GM12878 (cell line): ENCODE measurements around the gene CNTNAP5. TPM values are rescaled to one million over a fixed set of nuclear protein-coding genes. Genes with fewer than 3 reads are reported as not detected.

ENCODE experiments used
- ATAC-seq: fragments of 200-7000 bp; cut with Tn5 transposase; 3 replicates; pipeline ENCODE4 v1.9.1; 2020; ENCODE audit warnings: mild to moderate bottlenecking, moderate library complexity
- BruUV-seq: library from RNA; stranded (reverse); fragments of 400-500 nt; replicated peaks from 2 replicates; lab custom pipeline; 2021; lab: Mats Ljungman, UMichigan
- CTCF ChIA-PET: fragments of 300-600 bp; sonication (Branson Sonifier 250); formaldehyde crosslinking; extraction: SDS; loops from one replicate; lab custom pipeline; 2021; ENCODE audit warnings: inconsistent platforms; lab: Yijun Ruan, JAX
- POLR2A ChIA-PET: fragments of 350-600 bp; formaldehyde crosslinking; extraction: SDS; loops from one replicate; lab custom pipeline; 2021; ENCODE audit warnings: inconsistent platforms; lab: Charles Lee
- RAD21 ChIA-PET: fragments of 300-600 bp; sonication (Branson Sonifier 250); formaldehyde crosslinking; loops from one replicate; lab custom pipeline; 2023; ENCODE audit warnings: antibody characterized with exemption; ENCODE audit not compliant: unreplicated experiment; lab: Charles Lee
- SMC1A ChIA-PET: fragments of 300-600 bp; sonication (Branson Sonifier 250); formaldehyde crosslinking; loops from one replicate; lab custom pipeline; 2023; ENCODE audit not compliant: unreplicated experiment, uncharacterized antibody; lab: Charles Lee
- DNase-seq: peaks from one replicate; pipeline ENCODE4 v3.0.0-alpha.2; 2011; ENCODE audit warnings: low read depth, low spot score
- FAIRE-seq: peaks from 3 replicates; lab custom pipeline; 2011; peaks lifted over from hg19 to GRCh38; lab: Jason Lieb, UNC
- H2AFZ ChIP-seq: 2 replicates; pipeline ENCODE4 v1.6.0; 2011; ENCODE audit warnings: low read depth, low read length, control low read depth; ENCODE audit not compliant: control insufficient read depth
- H3K27ac ChIP-seq: 2 replicates; pipeline ENCODE4 v1.5.1; 2011; ENCODE audit warnings: control low read depth; ENCODE audit not compliant: control insufficient read depth, insufficient read depth
- H3K27me3 ChIP-seq, 2 experiments: replicated peaks in 1 of 2; 2 replicates each; pipeline versions ENCODE4 v1.6.0 to v1.6.1; 2011; ENCODE audit warnings: low read length in 1 of 2; ENCODE audit not compliant: control insufficient read depth in 2 of 2, insufficient read depth in 2 of 2
- H3K36me3 ChIP-seq, 2 experiments: 2 replicates each; pipeline ENCODE4 v1.5.1; 2011; ENCODE audit warnings: low read length in 1 of 2; ENCODE audit not compliant: control insufficient read depth in 2 of 2, insufficient read depth in 2 of 2
- H3K4me1 ChIP-seq: 2 replicates; pipeline ENCODE4 v1.6.1; 2011; ENCODE audit warnings: mild to moderate bottlenecking, low read length, moderate library complexity, mixed read lengths; ENCODE audit not compliant: control insufficient read depth, insufficient read depth
- H3K4me2 ChIP-seq: 2 replicates; pipeline ENCODE4 v1.6.0; 2011; ENCODE audit warnings: control low read depth; ENCODE audit not compliant: control insufficient read depth, insufficient read depth
- H3K4me3 ChIP-seq: fragments of 200-600 bp; sonication (generic); 2 replicates; pipeline ENCODE4 v1.5.1; 2016
- H3K79me2 ChIP-seq: 2 replicates; pipeline ENCODE4 v1.6.0; 2011; ENCODE audit warnings: low read length; ENCODE audit not compliant: control insufficient read depth, insufficient read depth
- H3K9ac ChIP-seq: 2 replicates; pipeline ENCODE4 v1.8.0; 2011; ENCODE audit warnings: low read length, control low read depth, mixed read lengths; ENCODE audit not compliant: control insufficient read depth, insufficient read depth
- H3K9me3 ChIP-seq: replicated peaks from 3 replicates; pipeline ENCODE4 v1.5.1; 2011; ENCODE audit warnings: mild to moderate bottlenecking, low read length; ENCODE audit not compliant: control insufficient read depth, insufficient read depth
- H4K20me1 ChIP-seq: 2 replicates; pipeline ENCODE4 v1.6.0; 2011; ENCODE audit not compliant: control insufficient read depth, insufficient read depth
- BACH1 ChIP-seq: fragments of 450-650 bp; IDR thresholded peaks from 2 replicates; pipeline ENCODE4 v1.6.1; 2017; ENCODE audit warnings: mild to moderate bottlenecking, borderline replicate concordance
- BMI1 ChIP-seq: fragments of 450-650 bp; IDR thresholded peaks from 2 replicates; pipeline ENCODE4 v1.6.1; 2016; ENCODE audit warnings: mild to moderate bottlenecking, moderate library complexity, borderline replicate concordance
- CBX5 ChIP-seq: sonication (generic); IDR thresholded peaks from 2 replicates; pipeline ENCODE4 v1.6.1; 2016; ENCODE audit warnings: low read depth, moderate library complexity, mild to moderate bottlenecking, inconsistent platforms
- CHD2 ChIP-seq: IDR thresholded peaks from 2 replicates; pipeline ENCODE4 v1.6.1; 2011; ENCODE audit warnings: low read depth, low read length, improper control_type of control experiment, borderline replicate concordance
- CTCF ChIP-seq, 3 experiments: IDR thresholded peaks in 2 of 3; conservative IDR thresholded peaks in 1 of 3; 2 replicates each; pipeline ENCODE4 v1.5.1; 2011; ENCODE audit warnings: low read depth in 3 of 3, low read length in 3 of 3, mild to moderate bottlenecking in 3 of 3, control low read depth in 2 of 3, moderate library complexity in 2 of 3, inconsistent platforms in 1 of 3, mixed read lengths in 1 of 3; ENCODE audit not compliant: control insufficient read depth in 2 of 3, insufficient read depth in 1 of 3; ENCODE audit errors: extremely low read depth in 1 of 3
- E2F4 ChIP-seq: IDR thresholded peaks from 2 replicates; pipeline ENCODE4 v1.6.1; 2012; ENCODE audit warnings: low read depth, low read length, improper control_type of control experiment
- ELK1 ChIP-seq: IDR thresholded peaks from 2 replicates; pipeline ENCODE4 v1.6.1; 2012; ENCODE audit warnings: low read depth, low read length, improper control_type of control experiment
- JUNB ChIP-seq: IDR thresholded peaks from 2 replicates; pipeline ENCODE4 v1.6.1; 2016; ENCODE audit warnings: antibody characterized with exemption, mild to moderate bottlenecking
- MTA3 ChIP-seq: IDR thresholded peaks from 2 replicates; pipeline ENCODE4 v1.6.1; 2012; ENCODE audit warnings: low read length, inconsistent platforms, borderline replicate concordance
- NFYA ChIP-seq: IDR thresholded peaks from 2 replicates; pipeline ENCODE4 v1.6.1; 2011; ENCODE audit warnings: low read depth, mild to moderate bottlenecking, low read length, improper control_type of control experiment, borderline replicate concordance
- SMAD5 ChIP-seq: IDR thresholded peaks from 2 replicates; pipeline ENCODE4 v1.6.1; 2016; ENCODE audit warnings: antibody characterized with exemption, low read depth
- USF2 ChIP-seq: IDR thresholded peaks from 2 replicates; pipeline ENCODE4 v1.6.1; 2011; ENCODE audit warnings: low read depth, low read length, improper control_type of control experiment, borderline replicate concordance
- ZNF217 ChIP-seq: fragments of 450-650 bp; IDR thresholded peaks from 2 replicates; pipeline ENCODE4 v1.6.1; 2017; ENCODE audit warnings: antibody characterized with exemption, mild to moderate bottlenecking
- ZNF384 ChIP-seq: IDR thresholded peaks from 2 replicates; pipeline ENCODE4 v1.6.1; 2012; ENCODE audit warnings: low read depth, mild to moderate bottlenecking, low read length, improper control_type of control experiment, borderline replicate concordance
- WGBS: methylation state at CpG from one replicate; pipeline ENCODE4 v1.1.6; 2016; ENCODE audit warnings: low lambda C conversion rate; ENCODE audit not compliant: insufficient replicate concordance, insufficient coverage; ENCODE audit errors: missing lambda C conversion rate; 5-methylcytosine and 5-hydroxymethylcytosine counted together
- in situ Hi-C: fragments of 300-500 bp; cut with MboI; formaldehyde crosslinking; loops from 9 replicates; pipeline ENCODE4 v1.14.3; 2018; ENCODE audit warnings: mixed read lengths
- intact Hi-C: fragments of 100-400 bp; cut with micrococcal nuclease; formaldehyde crosslinking; loops from one replicate; pipeline ENCODE4 v1.14.2; 2022; ENCODE audit not compliant: unreplicated experiment
- polyA plus RNA-seq, 11 experiments: library from polyadenylated mRNA; depleted of rRNA in 4 of 11; unstranded in 6 of 11; stranded (reverse) in 5 of 11; fragments of >200 nt; fragmentation: Nextera tagmentation in 4 of 11; fragmentation: Illumina TruSeq in 1 of 11; extraction: Ambion mirVana in 4 of 11; extraction: Trizol in 1 of 11; gene quantifications; 1 replicate in 1 of 11; 2 replicates in 10 of 11; pipeline versions ENCODE4 v1.2.1 to v1.2.3, GENCODE V29; 2011 to 2016; ENCODE audit warnings: inconsistent platforms in 2 of 11, missing spikeins in 2 of 11, low read depth in 1 of 11
- total RNA-seq, 4 experiments: library from RNA; depleted of rRNA in 3 of 4; stranded (reverse); fragments of >200 nt in 3 of 4; fragmentation: Illumina TruSeq in 1 of 4; extraction: Trizol in 1 of 4; gene quantifications; 2 replicates each; pipeline versions ENCODE4 v1.2.1 to v1.2.3, GENCODE V29; 2013 to 2021
- TF ChIP-seq, protein P1 (sequence below): fragments of 450-650 bp; formaldehyde crosslinking; IDR thresholded peaks from 2 replicates; pipeline ENCODE4 v1.4.0; 2022; ENCODE audit warnings: mild to moderate bottlenecking, moderate library complexity

The CNTNAP5 gene
- total and polyA plus RNA-seq, 10 of the 15 experiments (the other 5 are each of a cell fraction or from before 2014, with no cell fraction given) = not detected

- POLR2A ChIA-PET = no interaction called here
- Histone ChIP-seq H2AFZ (no peak overlapping the region), H4K20me1 (no peaks in the 10 kb centered on the region), H3K9ac (no peak overlapping the region), H3K79me2 (no peaks in the 10 kb centered on the region), H3K4me2 (no peak overlapping the region), H3K27ac (no peak overlapping the region), H3K27me3 (no peaks in the 10 kb centered on the region), H3K4me3 (no peak overlapping the region), H3K9me3 (no peaks in the 10 kb centered on the region), H3K4me1 (no peaks in the 10 kb centered on the region), H3K36me3 (no peaks in the 10 kb centered on the region)
- no peak for FAIRE-seq
- in situ Hi-C loops = no loop called here
- intact Hi-C loops = no loop called here
- CTCF ChIA-PET = no interaction called here
- WGBS = 66% methylated on average over 2 of the region's 2 CpGs
- RAD21 ChIA-PET = no interaction called here
- no TSS peak for BruUV-seq
- no peak for ATAC-seq
- SMC1A ChIA-PET = no interaction called here
- DNase-seq = no peak
- TF ChIP-seq ZNF384 = no peak
- no peak for TF ChIP-seq CTCF (IDR thresholded peaks at IDR 0.05 in 2 of 3, conservative IDR thresholded peaks at IDR 0.05 in 1 of 3; ENCODE audit: control insufficient read depth in 2 of 3, extremely low read depth in 1 of 3, insufficient read depth in 1 of 3, low read depth in 3 of 3, low read length in 3 of 3)
- no peak for TF ChIP-seq CHD2
- TF ChIP-seq, protein P1, sequence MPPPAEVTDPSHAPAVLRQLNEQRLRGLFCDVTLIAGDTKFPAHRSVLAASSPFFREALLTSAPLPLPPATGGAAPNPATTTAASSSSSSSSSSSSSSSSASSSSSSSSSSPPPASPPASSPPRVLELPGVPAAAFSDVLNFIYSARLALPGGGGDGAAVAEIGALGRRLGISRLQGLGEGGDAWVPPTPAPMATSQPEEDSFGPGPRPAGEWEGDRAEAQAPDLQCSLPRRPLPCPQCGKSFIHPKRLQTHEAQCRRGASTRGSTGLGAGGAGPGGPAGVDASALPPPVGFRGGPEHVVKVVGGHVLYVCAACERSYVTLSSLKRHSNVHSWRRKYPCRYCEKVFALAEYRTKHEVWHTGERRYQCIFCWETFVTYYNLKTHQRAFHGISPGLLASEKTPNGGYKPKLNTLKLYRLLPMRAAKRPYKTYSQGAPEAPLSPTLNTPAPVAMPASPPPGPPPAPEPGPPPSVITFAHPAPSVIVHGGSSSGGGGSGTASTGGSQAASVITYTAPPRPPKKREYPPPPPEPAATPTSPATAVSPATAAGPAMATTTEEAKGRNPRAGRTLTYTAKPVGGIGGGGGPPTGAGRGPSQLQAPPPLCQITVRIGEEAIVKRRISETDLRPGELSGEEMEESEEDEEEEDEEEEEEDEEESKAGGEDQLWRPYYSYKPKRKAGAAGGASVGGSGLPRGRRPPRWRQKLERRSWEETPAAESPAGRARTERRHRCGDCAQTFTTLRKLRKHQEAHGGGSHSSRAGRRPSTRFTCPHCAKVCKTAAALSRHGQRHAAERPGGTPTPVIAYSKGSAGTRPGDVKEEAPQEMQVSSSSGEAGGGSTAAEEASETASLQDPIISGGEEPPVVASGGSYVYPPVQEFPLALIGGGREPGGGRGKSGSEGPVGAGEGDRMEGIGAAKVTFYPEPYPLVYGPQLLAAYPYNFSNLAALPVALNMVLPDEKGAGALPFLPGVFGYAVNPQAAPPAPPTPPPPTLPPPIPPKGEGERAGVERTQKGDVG (CRISPR knock-in tag) = no peak
- TF ChIP-seq ZNF217 = no peak
- TF ChIP-seq USF2 = no peak
- TF ChIP-seq E2F4 = no peak
- TF ChIP-seq BMI1 = no peak
- TF ChIP-seq ELK1 = no peak
- no peak for TF ChIP-seq CBX5
- no peak for TF ChIP-seq SMAD5
- TF ChIP-seq MTA3 = no peak
- TF ChIP-seq BACH1 = no peak
- no peak for TF ChIP-seq NFYA
- no peak for TF ChIP-seq JUNB
Observed at GRCh38 chr2:124538549-124538948, 513.5 kb downstream of the CNTNAP5 start.
